IMR-90 (cell line): ENCODE data around the gene LIMS1. TPM values are rescaled to one million over a fixed set of nuclear protein-coding genes. Genes with fewer than 3 reads are reported as not detected.

Source experiments
- ATAC-seq: fragments of 200-7000 bp; cut with Tn5 transposase; 2 replicates; pipeline ENCODE4 v1.9.1; 2020; ENCODE audit warnings: low read depth, mild to moderate bottlenecking, moderate library complexity
- BruUV-seq: library from RNA; stranded (reverse); fragments of 400-500 nt; replicated peaks from 2 replicates; lab custom pipeline; 2021; lab: Mats Ljungman, UMichigan
- CTCF ChIA-PET: fragments of 300-600 bp; formaldehyde crosslinking; extraction: SDS; loops from one replicate; lab custom pipeline; 2021; ENCODE audit warnings: antibody characterized with exemption; lab: Yijun Ruan, JAX
- POLR2A ChIA-PET: fragments of 300-600 bp; sonication (Branson Sonifier 250); formaldehyde crosslinking; loops from one replicate; lab custom pipeline; 2022; ENCODE audit warnings: antibody characterized with exemption; ENCODE audit not compliant: unreplicated experiment; lab: Charles Lee
- DNase-seq: peaks from one replicate; pipeline ENCODE4 v3.0.0; 2013
- H2AFZ ChIP-seq: replicated peaks from 2 replicates; pipeline ENCODE3; 2013; ENCODE audit warnings: low read length, mild to moderate bottlenecking; ENCODE audit not compliant: poor library complexity
- H2AK5ac ChIP-seq: 2 replicates; pipeline ENCODE4 v1.6.1; 2013; ENCODE audit warnings: low read depth, low read length, inconsistent platforms
- H2AK9ac ChIP-seq: replicated peaks from 2 replicates; pipeline ENCODE3; 2013; ENCODE audit warnings: mild to moderate bottlenecking, low read depth, low read length, moderate library complexity; ENCODE audit not compliant: poor library complexity
- H2BK120ac ChIP-seq: 2 replicates; pipeline ENCODE4 v1.6.1; 2013; ENCODE audit warnings: low read depth, low read length, inconsistent platforms
- H2BK15ac ChIP-seq: 3 replicates; pipeline ENCODE4 v1.6.1; 2013; ENCODE audit warnings: low read depth, low read length, inconsistent platforms
- H2BK20ac ChIP-seq: 2 replicates; pipeline ENCODE4 v1.6.1; 2013; ENCODE audit warnings: low read depth, mild to moderate bottlenecking, inconsistent platforms, low read length, moderate library complexity
- H2BK5ac ChIP-seq: 2 replicates; pipeline ENCODE4 v1.6.1; 2013; ENCODE audit warnings: mild to moderate bottlenecking, low read depth, low read length, inconsistent platforms; ENCODE audit not compliant: poor library complexity, severe bottlenecking
- H3K14ac ChIP-seq: replicated peaks from 2 replicates; pipeline ENCODE4 v1.6.1; 2013; ENCODE audit warnings: low read depth, low read length, inconsistent platforms
- H3K18ac ChIP-seq: 2 replicates; pipeline ENCODE4 v1.6.1; 2013; ENCODE audit warnings: low read depth, low read length, control low read depth
- H3K23ac ChIP-seq: 2 replicates; pipeline ENCODE4 v1.6.1; 2013; ENCODE audit warnings: low read depth, low read length, inconsistent platforms
- H3K27ac ChIP-seq: 2 replicates; pipeline ENCODE4 v1.5.1; 2013; ENCODE audit warnings: mild to moderate bottlenecking, control low read depth, low read length; ENCODE audit not compliant: insufficient read depth
- H3K27me3 ChIP-seq: 2 replicates; pipeline ENCODE4 v1.6.1; 2013; ENCODE audit warnings: low read length; ENCODE audit not compliant: control insufficient read depth, insufficient read depth
- H3K36me3 ChIP-seq: 2 replicates; pipeline ENCODE4 v1.6.1; 2013; ENCODE audit warnings: low read length, mixed read lengths; ENCODE audit not compliant: control insufficient read depth, insufficient read depth
- H3K4ac ChIP-seq: 2 replicates; pipeline ENCODE4 v1.6.1; 2013; ENCODE audit warnings: low read depth, low read length, inconsistent platforms
- H3K4me1 ChIP-seq: 2 replicates; pipeline ENCODE4 v1.6.1; 2013; ENCODE audit warnings: low read length, mixed read lengths; ENCODE audit not compliant: control insufficient read depth, insufficient read depth
- H3K4me2 ChIP-seq: 2 replicates; pipeline ENCODE4 v1.6.1; 2013; ENCODE audit warnings: low read depth, mild to moderate bottlenecking, control low read depth, low read length, moderate library complexity
- H3K4me3 ChIP-seq: 2 replicates; pipeline ENCODE4 v1.5.1; 2013; ENCODE audit warnings: low read depth, mild to moderate bottlenecking, control low read depth, low read length, moderate library complexity; ENCODE audit not compliant: insufficient read depth
- H3K56ac ChIP-seq: 2 replicates; pipeline ENCODE4 v1.6.1; 2013; ENCODE audit warnings: low read length, inconsistent platforms; ENCODE audit not compliant: insufficient read depth; ENCODE audit errors: extremely low read depth
- H3K79me1 ChIP-seq, 2 experiments: 2 replicates each; pipeline ENCODE4 v1.6.1; 2013; ENCODE audit warnings: low read length in 2 of 2, inconsistent platforms in 1 of 2, low read depth in 1 of 2
- H3K9ac ChIP-seq: 2 replicates; pipeline ENCODE4 v1.6.1; 2013; ENCODE audit warnings: low read depth, low read length, control low read depth
- H3K9me1 ChIP-seq: 2 replicates; pipeline ENCODE4 v1.6.1; 2013; ENCODE audit warnings: low read length, inconsistent platforms; ENCODE audit not compliant: insufficient read depth
- H3K9me3 ChIP-seq: 2 replicates; pipeline ENCODE4 v1.6.1; 2013; ENCODE audit warnings: low read length; ENCODE audit not compliant: control insufficient read depth, insufficient read depth
- H4K20me1 ChIP-seq: 2 replicates; pipeline ENCODE4 v1.6.1; 2013; ENCODE audit warnings: low read length, inconsistent platforms; ENCODE audit not compliant: insufficient read depth
- H4K5ac ChIP-seq: 2 replicates; pipeline ENCODE4 v1.6.1; 2013; ENCODE audit warnings: mild to moderate bottlenecking, low read depth, low read length, control low read depth
- H4K8ac ChIP-seq, 2 experiments: 2 replicates each; pipeline ENCODE4 v1.6.1; 2013; ENCODE audit warnings: low read depth in 2 of 2, low read length in 2 of 2, control low read depth in 1 of 2, inconsistent platforms in 1 of 2
- H4K91ac ChIP-seq: 2 replicates; pipeline ENCODE4 v1.6.1; 2013; ENCODE audit warnings: low read depth, low read length, inconsistent platforms; ENCODE audit not compliant: insufficient read depth
- BHLHE40 ChIP-seq: fragments of 150-350 bp; IDR thresholded peaks from 2 replicates; pipeline ENCODE4 v1.6.1; 2016; ENCODE audit warnings: mild to moderate bottlenecking, low read depth, low read length
- CHD1 ChIP-seq: IDR thresholded peaks from 2 replicates; pipeline ENCODE4 v1.6.1; 2012; ENCODE audit warnings: low read depth, low read length, improper control_type of control experiment
- MAZ ChIP-seq: IDR thresholded peaks from 2 replicates; pipeline ENCODE4 v1.6.1; 2012; ENCODE audit warnings: low read depth, mild to moderate bottlenecking, low read length, improper control_type of control experiment, moderate library complexity, borderline replicate concordance
- NFE2L2 ChIP-seq: fragments of 150-350 bp; IDR thresholded peaks from 2 replicates; pipeline ENCODE4 v1.6.1; 2016; ENCODE audit warnings: low read depth, mild to moderate bottlenecking, low read length
- SMC3 ChIP-seq: fragments of 150-350 bp; IDR thresholded peaks from 2 replicates; pipeline ENCODE4 v1.6.1; 2016; ENCODE audit warnings: low read depth, mild to moderate bottlenecking, antibody characterized with exemption, low read length, moderate library complexity
- WGBS, 2 experiments: methylation state at CpG; one replicate each; pipeline versions ENCODE4 v1.1.5 to v1.1.7; 2013; ENCODE audit warnings: missing lambda C conversion rate in 2 of 2; ENCODE audit not compliant: insufficient read length in 1 of 2; ENCODE audit errors: extremely low coverage in 2 of 2; 5-methylcytosine and 5-hydroxymethylcytosine counted together
- dilution Hi-C: fragments of 300-500 bp; cut with HindIII; formaldehyde crosslinking; loops from one replicate; pipeline ENCODE4 v1.14.3; 2018; ENCODE audit warnings: low sequenced_read_pairs; ENCODE audit not compliant: unreplicated experiment
- in situ Hi-C: fragments of 300-500 bp; cut with MboI; formaldehyde crosslinking; loops from 3 replicates; pipeline ENCODE4 v1.14.3; 2019; ENCODE audit warnings: low sequenced_read_pairs, inconsistent platforms, mixed read lengths
- intact Hi-C: fragments of 100-400 bp; cut with micrococcal nuclease; formaldehyde crosslinking; loops from 2 replicates; pipeline ENCODE4 v1.10.0; 2022
- polyA plus RNA-seq, 3 experiments: library from polyadenylated mRNA; depleted of rRNA; stranded (reverse); fragments of >200 nt; gene quantifications; 2 replicates each; pipeline ENCODE4 v1.2.3, GENCODE V29; 2012; ENCODE audit warnings: low replicate concordance in 1 of 3
- total RNA-seq: library from RNA; depleted of rRNA; stranded (reverse); fragments of >200 nt; gene quantifications from 2 replicates; pipeline ENCODE4 v1.2.3, GENCODE V29; 2012

LIMS1 gene
- total and polyA plus RNA-seq, 2 of the 4 experiments (the other 2 are of a cell fraction), result 59.1 to 131 TPM

DNA sequence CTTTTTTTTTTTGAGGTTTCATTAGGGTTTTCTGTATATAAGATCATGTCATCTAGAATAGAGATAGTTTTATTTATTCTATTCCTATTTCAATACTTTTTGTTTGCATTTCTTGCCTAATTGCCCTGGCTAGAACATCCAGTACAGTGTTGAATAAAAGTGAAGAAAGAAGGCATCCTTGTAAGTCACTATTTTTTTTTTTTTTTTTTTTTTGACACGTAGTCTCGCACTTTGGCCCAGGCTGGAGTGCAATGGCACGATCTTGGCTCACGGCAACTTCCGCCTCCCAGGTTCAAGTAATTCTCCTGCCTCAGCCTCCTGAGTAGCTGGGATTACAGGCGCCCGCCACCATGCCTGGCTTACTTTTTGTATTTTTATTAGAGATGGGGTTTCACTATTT, 157.2 kb downstream of the LIMS1 start:
- Histone ChIP-seq H2BK120ac (no peak overlapping the region), H3K9ac (no peak overlapping the region), H3K56ac (no peak overlapping the region), H3K4me3 (no peak overlapping the region), H2BK15ac (no peak overlapping the region), H3K4me2 (no peak overlapping the region), H2BK20ac (no peak overlapping the region), H4K8ac (no peak overlapping the region), H3K27ac (no peak overlapping the region), H2BK5ac (no peak overlapping the region), H3K4ac (no peak overlapping the region), H3K9me1 (no peaks in the 10 kb centered on the region), H4K91ac (no peak overlapping the region), H3K18ac (no peak overlapping the region), H3K79me1 (no peaks in the 10 kb centered on the region), H3K36me3 (no peaks in the 10 kb centered on the region), H2AK5ac (no peak overlapping the region), H3K23ac (no peak overlapping the region), H3K4me1 (no peaks in the 10 kb centered on the region), H3K27me3 (no peaks in the 10 kb centered on the region), H2AFZ (no peak overlapping the region), H3K14ac (no peak overlapping the region), H4K5ac (no peak overlapping the region), H2AK9ac (no peak overlapping the region), H4K20me1 (no peaks in the 10 kb centered on the region), H3K9me3 (no peaks in the 10 kb centered on the region)
- intact Hi-C loops, result no loop called here
- CTCF ChIA-PET, result no interaction called here
- DNase-seq (no peak), ATAC-seq (no peak)
- BruUV-seq, result no TSS peak
- 90% methylated on average over 2 of the region's 7 CpGs; no CpG with 5 or more reads in 1 of the 2 experiments for WGBS, 2 experiments
- POLR2A ChIA-PET, result no interaction called here
- TF ChIP-seq SMC3 (no peak), BHLHE40 (no peak), MAZ (no peak), NFE2L2 (no peak), CHD1 (no peak)
- in situ Hi-C loops, result no loop called here
- dilution Hi-C loops, result no loop called here
